Uterus (tissue), 2 donors: ENCODE measurements around the gene FGD2.

Experiments
- POLR2A ChIP-seq, 2 donors: fragments of 450-650 bp; IDR thresholded peaks; one replicate each; pipeline ENCODE4 v1.6.1; 2016; ENCODE audit warnings: antibody characterized with exemption in 2 of 2, mild to moderate bottlenecking in 1 of 2, moderate library complexity in 1 of 2
- TF ChIP-seq, protein P1 (sequence below), 4 experiments: fragments of 200-600 bp in 2 of 4; fragments of 450-650 bp in 2 of 4; sonication (generic) in 2 of 4; IDR thresholded peaks; one replicate each; pipeline ENCODE4 v1.5.1; 2016 to 2019; ENCODE audit warnings: antibody characterized with exemption in 4 of 4, mild to moderate bottlenecking in 2 of 4, moderate library complexity in 1 of 4

DNA sequence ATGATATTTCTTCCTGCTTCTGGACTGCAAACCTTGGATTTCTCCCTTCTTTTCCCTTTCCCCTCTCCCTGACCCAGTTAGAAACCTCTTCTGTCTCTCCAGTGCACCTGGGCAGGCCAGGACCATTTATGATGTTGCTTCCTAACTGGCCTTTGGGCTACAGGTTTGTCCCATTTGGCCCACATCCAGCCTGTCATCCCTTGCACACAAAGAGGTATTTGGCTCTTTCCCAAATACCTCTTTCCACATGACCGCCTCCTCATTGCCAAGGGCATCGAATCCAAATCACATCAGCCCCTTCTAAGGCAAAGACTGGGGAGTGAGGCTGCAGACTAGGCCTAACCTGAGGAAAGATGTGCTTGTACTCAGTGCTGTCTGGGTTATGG, 13.6 kb downstream of the FGD2 start:
- TF ChIP-seq, protein P1, sequence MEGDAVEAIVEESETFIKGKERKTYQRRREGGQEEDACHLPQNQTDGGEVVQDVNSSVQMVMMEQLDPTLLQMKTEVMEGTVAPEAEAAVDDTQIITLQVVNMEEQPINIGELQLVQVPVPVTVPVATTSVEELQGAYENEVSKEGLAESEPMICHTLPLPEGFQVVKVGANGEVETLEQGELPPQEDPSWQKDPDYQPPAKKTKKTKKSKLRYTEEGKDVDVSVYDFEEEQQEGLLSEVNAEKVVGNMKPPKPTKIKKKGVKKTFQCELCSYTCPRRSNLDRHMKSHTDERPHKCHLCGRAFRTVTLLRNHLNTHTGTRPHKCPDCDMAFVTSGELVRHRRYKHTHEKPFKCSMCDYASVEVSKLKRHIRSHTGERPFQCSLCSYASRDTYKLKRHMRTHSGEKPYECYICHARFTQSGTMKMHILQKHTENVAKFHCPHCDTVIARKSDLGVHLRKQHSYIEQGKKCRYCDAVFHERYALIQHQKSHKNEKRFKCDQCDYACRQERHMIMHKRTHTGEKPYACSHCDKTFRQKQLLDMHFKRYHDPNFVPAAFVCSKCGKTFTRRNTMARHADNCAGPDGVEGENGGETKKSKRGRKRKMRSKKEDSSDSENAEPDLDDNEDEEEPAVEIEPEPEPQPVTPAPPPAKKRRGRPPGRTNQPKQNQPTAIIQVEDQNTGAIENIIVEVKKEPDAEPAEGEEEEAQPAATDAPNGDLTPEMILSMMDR (IDR thresholded peaks at IDR 0.05) = no peak
- TF ChIP-seq POLR2A (IDR thresholded peaks at IDR 0.05) = no peak
